PC-9 (cell line): Measurements from ENCODE around the gene DOCK3.

Source experiments
- EZH2 ChIP-seq: fragments of 200-600 bp; sonication (generic); IDR thresholded peaks from 2 replicates; pipeline ENCODE4 v1.8.0; 2017; ENCODE audit warnings: antibody characterized with exemption, low read depth
- TF ChIP-seq, protein P1 (sequence below): fragments of 200-600 bp; sonication (generic); conservative IDR thresholded peaks from 2 replicates; pipeline ENCODE4 v1.6.1; 2017; ENCODE audit warnings: mixed run types, antibody characterized with exemption, mild to moderate bottlenecking, moderate library complexity

DNA sequence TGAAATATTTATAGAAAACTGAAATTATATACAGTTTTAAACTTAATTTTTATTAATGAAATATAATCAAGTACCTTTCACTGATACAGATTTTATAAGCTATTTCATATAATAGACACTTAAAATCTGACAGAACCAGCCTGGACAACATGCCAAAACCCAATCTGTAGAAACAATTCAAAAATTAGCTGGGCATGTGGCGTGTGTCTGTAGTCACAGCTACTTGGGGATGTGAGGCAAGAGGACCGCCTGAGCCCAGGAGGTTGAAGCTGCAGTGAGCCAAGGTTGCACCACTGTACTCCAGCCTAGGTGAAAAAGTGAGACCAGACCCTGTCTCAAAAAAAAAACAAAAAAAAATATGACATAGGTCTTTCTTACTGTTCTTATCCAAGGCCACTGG lies 472.1 kb downstream of the DOCK3 start:
- TF ChIP-seq, protein P1, sequence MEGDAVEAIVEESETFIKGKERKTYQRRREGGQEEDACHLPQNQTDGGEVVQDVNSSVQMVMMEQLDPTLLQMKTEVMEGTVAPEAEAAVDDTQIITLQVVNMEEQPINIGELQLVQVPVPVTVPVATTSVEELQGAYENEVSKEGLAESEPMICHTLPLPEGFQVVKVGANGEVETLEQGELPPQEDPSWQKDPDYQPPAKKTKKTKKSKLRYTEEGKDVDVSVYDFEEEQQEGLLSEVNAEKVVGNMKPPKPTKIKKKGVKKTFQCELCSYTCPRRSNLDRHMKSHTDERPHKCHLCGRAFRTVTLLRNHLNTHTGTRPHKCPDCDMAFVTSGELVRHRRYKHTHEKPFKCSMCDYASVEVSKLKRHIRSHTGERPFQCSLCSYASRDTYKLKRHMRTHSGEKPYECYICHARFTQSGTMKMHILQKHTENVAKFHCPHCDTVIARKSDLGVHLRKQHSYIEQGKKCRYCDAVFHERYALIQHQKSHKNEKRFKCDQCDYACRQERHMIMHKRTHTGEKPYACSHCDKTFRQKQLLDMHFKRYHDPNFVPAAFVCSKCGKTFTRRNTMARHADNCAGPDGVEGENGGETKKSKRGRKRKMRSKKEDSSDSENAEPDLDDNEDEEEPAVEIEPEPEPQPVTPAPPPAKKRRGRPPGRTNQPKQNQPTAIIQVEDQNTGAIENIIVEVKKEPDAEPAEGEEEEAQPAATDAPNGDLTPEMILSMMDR, result no peak
- no peak for TF ChIP-seq EZH2
